GDM1 (cell line): Measurements from ENCODE around the gene COPZ1.
A peak's percentile ranks its signal among the peaks of the same experiment; 100 is the strongest.

Experiments
- DNase-seq: peaks from one replicate; lab custom pipeline; 2025; lab: John Stamatoyannopoulos, UW

The COPZ1 gene

DNA sequence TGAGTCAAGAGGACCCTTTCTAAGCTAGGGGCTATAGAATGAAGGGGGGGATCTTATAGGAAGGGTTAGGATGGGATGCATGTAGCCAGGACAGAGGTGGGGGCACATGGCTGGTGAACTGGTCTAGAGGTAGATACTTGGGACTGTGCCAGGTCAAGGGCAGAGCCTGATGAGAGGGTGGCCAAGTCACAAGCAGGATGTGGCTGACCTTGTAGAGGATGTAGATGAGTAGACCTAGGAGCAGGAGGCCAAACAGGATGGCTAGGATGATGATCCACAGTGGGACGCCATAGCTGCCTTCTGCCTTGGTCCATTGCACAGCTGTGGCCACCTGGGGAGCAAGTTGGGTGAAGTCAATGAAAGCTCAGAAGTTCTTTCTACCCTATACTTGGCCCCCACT lies 72.2 kb downstream of the COPZ1 start:
- DNase-seq = no peak

DNA sequence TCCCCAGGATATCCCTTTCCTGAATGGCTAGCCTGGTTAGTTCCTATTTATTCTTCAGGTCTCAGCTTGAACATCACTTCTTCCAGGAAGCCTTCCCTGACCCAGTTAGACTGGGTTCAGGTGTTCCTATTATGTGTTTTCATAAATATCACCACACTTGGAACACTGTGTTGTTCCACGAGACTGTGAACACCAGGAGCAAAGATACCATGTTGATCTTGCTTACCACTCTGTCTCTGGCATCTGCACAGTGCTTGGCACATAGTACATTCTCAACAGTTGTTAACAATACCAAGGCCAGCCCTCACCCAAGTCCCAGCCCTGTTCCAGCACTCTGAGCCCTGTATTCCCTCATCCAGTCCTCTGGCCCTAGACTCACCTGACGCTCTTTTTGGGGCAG lies 73.3 kb downstream of the COPZ1 start:
- DNase-seq = no peak

DNA sequence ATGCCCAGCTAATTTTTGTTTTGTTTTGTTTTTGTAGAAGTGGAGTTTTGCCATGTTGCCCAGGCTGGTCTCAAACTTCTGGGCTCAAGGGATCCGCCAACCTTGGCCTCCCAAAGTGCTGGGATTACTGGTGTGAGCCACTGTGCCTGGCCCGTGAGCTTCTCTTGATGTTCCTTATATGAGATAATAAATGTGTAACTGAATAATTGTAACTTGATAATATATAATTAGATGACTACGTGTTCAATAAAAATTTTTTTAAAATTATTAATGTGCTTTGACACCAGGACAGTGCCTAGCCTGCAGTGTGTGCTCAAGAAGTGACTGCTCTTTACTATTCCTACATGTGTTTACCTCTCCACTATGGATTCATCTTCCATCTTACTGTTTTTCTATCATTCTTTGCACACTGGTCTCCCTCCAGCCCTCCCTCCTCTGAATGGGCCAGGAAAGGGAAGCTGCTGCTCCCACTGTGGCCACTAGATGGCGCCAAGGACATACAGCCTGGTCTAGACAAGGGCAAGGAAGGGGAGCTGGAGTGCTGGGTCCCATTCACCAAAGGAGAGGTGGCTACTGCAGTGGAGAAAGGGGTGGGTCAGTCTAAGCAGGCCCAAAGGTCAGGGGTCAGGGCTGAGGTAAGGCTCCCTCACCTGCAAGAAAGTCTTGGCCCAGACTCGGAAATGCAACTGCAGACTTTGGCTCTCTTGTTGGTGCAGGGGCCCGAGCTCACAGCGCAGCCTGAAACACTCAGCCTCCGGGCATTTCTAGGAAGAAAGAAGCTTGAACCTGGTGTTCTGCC lies 74.3 kb downstream of the COPZ1 start:
- DNase-seq = peak; percentile 76

DNA sequence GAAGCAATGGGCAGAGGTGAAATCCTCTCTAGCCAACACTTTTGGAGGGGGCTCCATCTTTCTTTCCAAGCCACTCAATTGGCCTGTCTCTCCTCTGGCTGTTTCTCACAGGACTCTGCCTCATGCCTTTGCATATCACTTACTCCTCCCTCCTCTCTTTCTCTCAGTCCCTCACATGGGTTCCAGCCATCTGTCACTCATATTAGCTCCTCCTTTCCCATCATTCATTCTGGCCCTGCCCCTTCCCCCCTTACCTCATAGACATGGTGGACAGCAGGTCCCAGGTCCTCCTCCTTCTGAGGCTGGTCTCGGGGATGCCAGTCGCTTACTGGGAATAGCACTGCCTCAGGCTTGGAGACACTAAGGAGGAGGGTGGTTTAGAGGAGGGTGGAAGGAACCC lies 76.2 kb downstream of the COPZ1 start:
- DNase-seq = no peak
